SK-N-SH treated with all-trans-retinoic acid at 6 μM for 48 hours (cell line): ENCODE results near the gene STARD5.

Source experiments
- ESRRG ChIP-seq: fragments of 250-450 bp; sonication (Bioruptor Pico); IDR thresholded peaks from 2 replicates; pipeline ENCODE4 v1.6.1; 2021; ENCODE audit warnings: mild to moderate bottlenecking
- GLIS3 ChIP-seq: fragments of 250-450 bp; sonication (Bioruptor Pico); IDR thresholded peaks from 2 replicates; pipeline ENCODE4 v1.5.0; 2020; ENCODE audit warnings: mild to moderate bottlenecking, moderate library complexity
- PATZ1 ChIP-seq: fragments of 250-450 bp; sonication (Bioruptor Pico); IDR thresholded peaks from 2 replicates; pipeline ENCODE4 v1.8.0; 2020; ENCODE audit warnings: mild to moderate bottlenecking, moderate library complexity, borderline replicate concordance
- ZNF565 ChIP-seq: fragments of 450-650 bp; formaldehyde crosslinking; conservative IDR thresholded peaks from 2 replicates; pipeline ENCODE4 v1.5.0; 2020; ENCODE audit warnings: low read depth, mild to moderate bottlenecking, moderate library complexity

- TF ChIP-seq ZNF565 (CRISPR knock-in tag): no peak
- no peak for TF ChIP-seq GLIS3 (CRISPR knock-in tag)
- TF ChIP-seq ESRRG: no peak
- TF ChIP-seq PATZ1 (CRISPR knock-in tag): no peak
These were observed 34.0 kb downstream of the STARD5 start for GRCh38 chr15:81289910-81290309.
